ENCODE data around the gene ZNF175.

DNA sequence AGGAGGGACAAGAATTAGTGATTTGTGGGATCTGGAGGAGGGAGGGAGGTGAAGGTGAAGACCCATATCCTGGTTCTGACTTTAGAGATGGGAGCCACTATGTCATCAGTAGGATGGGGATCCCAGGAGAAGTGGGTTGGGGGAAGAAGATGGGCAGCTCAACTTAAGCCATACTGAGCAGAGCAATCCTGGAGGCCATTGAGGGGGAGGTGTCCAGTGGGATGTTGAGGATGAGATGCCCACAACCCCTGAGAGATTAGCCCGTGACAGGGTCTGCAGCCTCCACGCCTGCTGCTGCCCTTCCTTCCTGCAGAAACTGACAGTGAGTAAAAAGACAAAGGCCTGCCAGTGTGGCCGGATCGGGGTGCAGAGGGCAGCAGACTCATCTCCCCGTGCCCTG, 28.4 kb upstream of the ZNF175 start:
- no peak for TF ChIP-seq POLR2A (IDR thresholded peaks at IDR 0.05)
- TF ChIP-seq, protein P1, sequence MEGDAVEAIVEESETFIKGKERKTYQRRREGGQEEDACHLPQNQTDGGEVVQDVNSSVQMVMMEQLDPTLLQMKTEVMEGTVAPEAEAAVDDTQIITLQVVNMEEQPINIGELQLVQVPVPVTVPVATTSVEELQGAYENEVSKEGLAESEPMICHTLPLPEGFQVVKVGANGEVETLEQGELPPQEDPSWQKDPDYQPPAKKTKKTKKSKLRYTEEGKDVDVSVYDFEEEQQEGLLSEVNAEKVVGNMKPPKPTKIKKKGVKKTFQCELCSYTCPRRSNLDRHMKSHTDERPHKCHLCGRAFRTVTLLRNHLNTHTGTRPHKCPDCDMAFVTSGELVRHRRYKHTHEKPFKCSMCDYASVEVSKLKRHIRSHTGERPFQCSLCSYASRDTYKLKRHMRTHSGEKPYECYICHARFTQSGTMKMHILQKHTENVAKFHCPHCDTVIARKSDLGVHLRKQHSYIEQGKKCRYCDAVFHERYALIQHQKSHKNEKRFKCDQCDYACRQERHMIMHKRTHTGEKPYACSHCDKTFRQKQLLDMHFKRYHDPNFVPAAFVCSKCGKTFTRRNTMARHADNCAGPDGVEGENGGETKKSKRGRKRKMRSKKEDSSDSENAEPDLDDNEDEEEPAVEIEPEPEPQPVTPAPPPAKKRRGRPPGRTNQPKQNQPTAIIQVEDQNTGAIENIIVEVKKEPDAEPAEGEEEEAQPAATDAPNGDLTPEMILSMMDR (IDR thresholded peaks at IDR 0.05): no peak

Data from testis (tissue), 2 donors.